GM19238 (cell line): ENCODE results near the gene PLXNA4.

Experiments used
- DNase-seq: peaks from one replicate; pipeline ENCODE4 v3.0.0; 2011; ENCODE audit warnings: low spot score; ENCODE audit not compliant: insufficient read length

PLXNA4 gene

DNA sequence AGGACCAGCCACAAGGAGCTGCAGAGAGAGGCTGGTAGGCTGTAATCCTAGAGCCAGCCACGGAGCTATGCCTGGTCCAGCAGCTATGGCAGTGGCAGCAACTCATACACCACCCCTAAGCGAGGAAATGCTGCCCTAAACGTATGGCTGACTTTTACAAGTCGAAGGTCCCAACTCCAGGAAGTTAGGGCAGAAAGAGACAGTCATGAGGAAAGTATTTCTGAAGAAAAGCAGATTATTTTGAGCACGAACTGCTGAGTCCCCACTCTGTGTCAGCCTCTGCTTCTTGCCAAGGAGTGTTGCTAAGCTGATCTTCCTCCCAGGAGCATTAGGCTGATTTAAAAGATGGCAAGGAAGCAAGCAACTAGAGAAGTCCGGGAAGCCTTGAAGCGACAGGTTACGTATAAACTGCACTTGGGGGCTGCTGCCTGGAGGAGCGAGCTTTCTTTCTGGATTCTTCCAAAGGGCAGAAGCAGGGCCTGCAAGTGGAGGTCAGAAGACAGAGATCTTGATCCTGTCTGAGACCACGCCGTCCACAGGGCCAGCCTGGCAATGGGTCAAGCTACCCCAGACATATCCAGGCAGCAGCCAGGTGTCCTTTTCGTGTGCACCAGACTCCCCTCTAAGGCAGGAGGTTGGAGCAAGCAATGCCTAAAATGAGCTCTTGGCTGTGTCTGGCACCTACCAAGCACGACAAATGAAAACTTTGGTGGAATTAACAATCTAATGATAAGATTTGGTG, 39.4 kb downstream of the PLXNA4 start:
- no peak for DNase-seq

DNA sequence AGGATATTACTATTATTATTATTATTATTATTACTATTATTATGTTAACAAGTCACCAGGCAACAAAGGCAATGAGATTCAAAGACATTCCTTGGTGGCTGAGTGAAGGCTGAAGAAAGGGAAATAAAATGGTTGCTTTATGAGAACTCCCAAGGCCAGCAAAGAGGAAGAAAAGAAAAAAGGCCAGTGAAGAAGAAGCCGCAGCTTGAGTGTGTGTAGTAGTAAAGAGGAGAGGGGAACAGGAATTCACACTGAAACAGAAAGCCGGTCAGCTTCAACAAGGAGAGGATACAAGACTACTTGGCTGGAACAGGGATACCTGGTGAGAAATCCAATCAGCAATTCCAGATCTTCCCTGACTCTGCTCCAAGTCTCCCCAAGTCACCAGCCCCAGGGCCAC, 42.4 kb downstream of the PLXNA4 start:
- DNase-seq = no peak

DNA sequence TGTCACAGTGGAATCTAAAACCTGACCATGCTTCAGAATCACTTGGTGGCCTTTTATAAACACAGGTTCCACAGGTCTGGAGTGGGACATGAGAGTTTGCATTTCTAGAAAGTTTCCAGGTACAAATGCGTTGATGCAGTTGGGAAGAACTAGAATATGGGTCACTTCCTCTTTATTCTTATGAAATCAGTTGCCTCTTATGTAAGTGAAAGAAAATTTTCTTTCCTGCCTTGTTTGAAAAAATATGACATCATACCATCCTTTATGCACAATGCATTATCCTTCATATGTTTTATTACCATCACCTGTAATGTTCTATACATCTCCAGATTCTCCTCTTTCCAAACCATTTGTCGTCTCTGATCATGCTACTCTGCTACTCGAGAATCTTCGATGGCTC, 44.0 kb downstream of the PLXNA4 start:
- no peak for DNase-seq

DNA sequence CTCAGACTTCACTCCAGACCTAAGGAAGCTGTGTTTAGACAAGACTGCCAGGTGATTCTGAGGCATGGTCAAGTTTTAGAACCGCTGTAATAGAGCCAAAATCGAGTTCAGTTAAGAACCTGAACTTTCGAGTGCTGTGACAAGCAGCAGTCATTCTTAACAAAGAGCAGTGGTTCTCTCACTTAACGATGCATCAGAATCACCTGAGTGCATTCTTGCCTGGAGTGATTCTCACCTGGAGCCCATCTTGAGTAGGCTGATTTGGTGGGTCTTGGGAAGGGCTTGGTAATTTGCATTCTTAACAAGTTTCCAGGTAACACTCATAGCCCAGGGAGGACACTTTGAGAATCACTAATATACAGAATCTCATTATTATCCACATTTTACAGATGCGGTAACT, 44.7 kb downstream of the PLXNA4 start:
- no peak for DNase-seq

DNA sequence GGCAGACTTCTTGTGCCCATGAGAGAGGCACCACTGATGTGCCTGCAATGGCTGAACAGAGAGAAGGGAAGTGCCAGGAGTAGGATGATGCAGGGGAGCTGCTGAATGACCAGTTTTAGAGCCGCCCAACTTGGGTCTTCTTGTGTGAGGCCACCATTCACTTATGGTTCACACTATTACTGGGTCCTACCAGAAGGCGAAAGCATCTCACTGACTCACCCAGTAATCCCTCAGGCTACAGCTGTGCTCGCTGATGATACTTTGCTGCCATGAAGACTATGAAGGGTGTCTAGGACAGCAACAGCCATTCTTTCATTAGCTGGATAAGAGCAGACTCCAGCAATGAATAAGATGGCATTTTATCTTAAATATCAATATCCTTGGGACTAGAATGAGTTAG, 47.6 kb downstream of the PLXNA4 start:
- DNase-seq = no peak

DNA sequence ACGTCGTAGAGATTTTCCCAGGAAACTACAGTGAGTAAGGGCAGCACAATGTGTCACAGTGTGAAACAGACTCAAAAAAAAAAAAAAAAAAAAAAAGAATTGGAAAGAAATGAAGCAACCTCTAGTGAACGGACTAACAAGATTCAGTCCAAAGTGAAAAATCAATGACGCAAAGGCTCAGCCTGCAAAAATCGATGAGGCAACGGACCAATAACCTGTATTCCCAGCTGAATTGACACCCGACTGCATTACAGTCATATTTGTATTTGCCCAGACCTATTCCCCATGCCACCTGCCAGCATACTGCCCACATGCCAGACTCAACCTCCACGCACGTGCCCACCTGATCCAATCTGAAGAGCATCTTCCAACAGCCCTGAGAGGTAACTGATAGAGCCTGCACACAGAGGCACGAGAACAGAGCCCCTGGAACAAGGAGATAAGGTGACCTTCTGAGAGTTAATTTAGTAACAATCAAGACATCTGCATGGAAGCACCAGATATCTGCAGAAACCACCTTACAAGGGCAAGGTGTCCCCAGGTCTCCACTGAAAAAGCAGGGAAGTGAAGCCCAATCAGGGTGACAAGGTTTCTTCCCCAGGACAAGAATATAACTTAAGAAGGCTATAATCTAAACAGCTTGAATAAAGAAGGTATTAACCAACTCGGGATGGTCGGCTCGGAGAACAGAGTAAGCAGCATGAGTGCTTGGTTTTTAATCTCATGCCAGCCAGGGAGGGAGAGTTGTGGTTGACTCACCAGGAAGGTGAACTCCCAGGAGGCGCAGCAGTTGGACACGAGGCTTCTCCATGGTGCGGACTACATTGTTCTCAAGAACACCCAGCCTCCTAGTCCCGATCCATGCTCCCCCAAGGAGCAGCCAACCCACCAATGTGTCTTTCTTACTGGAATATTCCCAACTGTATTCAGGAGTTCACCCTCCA, 48.5 kb downstream of the PLXNA4 start:
- DNase-seq = no peak

DNA sequence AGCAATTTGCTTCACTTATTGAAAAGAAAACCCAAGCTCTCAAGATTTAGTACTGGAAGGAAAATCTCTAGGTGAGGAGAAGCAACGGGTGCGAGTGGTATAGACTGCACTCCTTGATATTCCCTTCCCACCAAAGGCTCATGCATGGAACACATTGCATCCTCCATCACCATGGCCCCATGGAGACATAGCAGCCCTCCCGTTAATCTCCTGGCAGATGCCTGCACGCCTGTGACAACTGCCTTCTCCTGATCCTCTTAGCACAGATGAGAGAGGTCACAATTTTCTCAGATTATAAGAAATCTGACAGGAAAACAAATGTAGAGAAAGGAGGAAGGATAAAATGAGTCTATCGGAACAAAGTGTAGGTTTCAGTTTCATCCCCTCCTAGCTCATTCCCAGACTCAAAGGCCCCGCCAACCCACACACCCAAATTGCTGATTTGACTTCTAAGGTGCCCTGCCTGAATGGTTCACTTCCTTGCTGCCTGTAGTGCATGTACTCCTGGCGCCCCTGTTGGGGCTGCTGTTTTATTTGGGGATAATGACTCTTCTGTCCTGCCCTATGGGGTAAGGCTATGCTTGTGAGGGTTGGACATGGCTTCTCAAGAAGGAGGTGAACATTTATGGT, 50.0 kb downstream of the PLXNA4 start:
- no peak for DNase-seq

DNA sequence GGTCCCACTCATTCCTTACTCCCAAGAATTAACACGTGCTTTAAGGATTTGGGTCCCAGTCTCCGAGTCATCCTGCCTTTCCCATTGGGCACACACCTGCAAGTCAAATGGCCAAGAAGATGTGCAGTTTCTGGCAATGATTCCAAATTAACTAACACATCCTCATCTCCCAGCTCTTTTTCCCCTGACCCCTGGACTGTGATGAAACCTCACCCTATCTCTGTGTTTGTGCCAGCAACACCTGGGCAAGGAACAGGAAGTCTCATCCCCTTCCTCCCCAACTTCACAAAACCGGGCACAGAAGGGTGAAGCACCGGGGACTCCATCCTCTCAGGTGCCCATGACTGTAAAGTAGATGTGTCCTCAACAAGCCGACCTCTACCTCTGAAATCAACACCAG, 54.8 kb downstream of the PLXNA4 start:
- DNase-seq = no peak

DNA sequence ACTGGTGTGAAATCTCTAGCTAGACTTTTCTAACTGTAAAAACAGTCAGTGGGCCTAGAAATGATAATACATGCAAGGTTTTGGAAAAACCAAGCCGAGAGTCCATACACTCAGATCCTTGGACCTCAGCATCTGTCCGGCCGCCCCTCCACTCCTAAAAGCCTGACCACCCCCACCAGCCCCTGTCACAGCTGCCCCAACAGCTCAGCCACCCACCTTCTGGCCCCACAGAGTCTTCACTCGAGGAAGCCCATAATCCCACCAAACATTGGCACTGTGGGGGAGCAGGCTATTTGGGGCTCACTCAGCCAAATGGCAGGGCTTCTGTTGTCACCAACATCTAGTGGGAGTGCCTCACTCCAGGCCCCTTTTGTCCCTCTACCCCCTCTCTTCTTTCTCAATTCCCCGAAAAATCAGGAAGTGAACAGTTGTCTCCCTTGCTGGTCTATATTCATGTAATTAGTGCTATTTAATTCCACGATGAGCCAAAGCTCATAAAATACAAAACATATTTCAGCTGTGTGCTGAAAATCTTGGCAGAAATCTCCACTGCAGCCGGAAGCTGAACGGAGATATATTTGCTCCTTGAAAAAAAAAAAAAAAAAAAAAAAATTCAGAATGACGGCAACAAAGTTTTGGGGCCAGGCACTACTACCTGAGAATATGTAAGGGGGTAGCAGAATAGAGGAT, 55.5 kb downstream of the PLXNA4 start:
- DNase-seq = no peak

DNA sequence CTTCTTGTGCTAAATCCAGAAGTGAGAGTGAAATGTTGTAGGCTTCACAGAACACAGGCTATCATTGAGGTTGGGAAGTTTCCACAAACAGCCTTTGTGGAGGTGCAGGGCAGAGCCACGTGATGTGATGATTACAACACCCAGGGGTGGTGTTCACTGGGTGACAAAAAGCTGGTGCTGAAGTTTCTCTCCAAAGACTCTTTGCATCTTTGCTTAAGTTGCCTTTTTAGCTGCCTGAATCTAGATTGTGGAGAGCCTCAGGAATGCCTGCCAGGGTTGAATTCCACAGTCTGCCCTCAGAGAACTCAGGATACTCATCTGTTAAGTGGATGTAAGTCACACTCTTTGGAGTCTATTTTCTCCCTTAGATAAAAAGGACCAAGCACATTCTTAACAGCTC, 56.3 kb downstream of the PLXNA4 start:
- DNase-seq = no peak

DNA sequence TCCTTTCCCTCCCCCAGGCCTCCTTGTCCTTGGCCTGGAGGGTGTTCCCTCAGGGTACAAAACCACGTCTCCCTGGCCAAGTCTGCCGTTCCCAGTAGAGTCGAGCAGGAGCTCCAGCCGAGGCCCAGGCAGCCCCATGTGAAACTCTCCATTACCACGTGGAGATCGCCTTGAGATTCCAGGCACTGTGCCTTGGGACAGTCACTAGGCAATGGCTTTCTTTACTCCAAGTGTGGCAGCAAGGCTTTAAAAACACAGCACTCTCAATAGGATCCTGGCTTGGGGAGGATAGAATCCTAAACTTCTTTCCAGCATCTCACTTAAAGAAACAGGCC, 57.5 kb downstream of the PLXNA4 start:
- DNase-seq = no peak

DNA sequence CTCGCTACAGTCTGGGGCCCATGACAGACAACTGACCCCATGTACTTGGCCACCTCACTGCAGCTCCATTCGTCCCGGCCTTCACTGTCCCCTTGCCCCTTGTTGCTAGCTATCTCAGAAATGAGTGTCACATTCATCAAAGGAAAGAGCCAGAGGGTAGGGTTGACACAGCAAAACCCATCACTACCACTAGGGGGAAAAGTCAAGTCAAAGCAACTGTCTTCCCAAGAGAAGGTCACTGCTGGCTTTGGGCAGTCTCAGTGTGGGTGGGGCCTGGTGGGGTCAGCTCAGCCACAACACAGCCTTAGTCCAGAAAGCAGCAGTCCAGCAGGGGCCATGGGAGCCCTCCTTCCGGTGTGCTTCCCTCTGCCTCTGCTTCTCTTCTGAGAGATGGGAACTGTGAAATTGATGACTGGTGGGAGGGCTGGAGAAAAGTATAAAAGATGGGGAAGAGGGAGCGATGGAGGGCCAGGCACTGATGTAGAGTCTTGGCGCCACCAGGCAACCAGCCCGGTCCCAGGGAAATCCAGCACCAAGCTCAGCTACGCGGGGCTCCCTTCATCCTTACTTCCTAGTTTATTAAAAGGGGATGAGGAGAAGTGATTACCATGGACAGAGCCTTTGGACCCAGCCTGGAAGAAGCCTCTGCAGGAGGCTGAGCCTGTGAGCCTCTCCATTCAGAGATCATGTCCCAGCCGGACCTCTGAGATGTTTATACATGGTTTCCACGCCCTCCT, 58.0 kb downstream of the PLXNA4 start:
- DNase-seq = no peak

DNA sequence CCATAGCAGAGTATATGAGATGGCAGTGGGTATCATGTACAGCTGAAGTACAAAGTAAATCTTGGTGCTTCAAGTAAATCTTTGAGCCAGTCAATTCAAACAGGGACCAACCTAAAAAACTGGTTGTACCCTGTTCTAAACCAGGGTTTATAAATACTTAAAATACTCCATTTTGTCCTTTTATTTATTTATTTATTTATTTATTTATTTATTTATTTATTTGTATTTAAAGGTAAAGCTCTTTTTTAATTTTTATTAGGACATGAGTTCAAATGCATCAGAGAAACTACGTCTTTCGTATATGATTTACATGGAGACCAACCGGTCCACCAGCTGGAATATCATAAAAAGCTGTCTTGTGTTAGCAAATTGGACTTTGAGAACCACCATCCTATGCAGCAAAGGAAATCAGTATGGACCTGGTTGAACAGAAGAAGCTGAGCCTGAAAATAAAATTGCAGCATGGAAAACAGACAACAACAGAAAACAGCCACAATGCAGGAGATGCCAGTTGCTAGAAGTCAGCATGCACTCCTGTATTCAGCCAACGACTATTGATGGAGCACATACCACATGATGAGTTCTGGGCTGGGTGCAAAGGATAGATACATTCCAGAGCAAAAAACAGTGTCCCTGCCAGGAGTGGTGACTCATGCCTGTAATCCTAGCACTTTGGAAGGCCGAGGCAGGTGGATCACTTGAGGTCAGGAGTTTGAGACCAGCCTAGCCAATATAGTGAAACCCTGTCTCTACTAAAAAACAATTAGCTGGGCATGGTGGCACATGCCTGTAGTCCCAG, 60.0 kb downstream of the PLXNA4 start:
- DNase-seq = no peak

DNA sequence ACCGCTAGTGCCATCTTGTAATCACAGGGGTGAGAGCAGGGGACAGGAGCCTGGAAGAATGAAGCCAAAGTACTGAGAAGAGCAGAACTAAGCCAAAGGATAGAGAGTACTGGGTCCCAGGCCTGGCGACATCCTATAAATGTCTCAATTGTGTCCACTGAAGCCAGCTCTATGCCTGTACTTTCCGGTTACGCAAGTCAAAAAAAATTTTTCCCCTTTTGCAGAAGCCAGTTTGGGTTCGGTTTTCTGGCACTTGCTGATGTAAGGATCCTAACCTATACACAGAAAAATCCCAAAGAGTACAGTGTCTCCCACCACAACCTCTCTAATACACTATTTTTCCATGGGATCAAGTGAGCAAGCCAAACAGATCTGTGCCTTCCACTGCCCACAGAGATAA, 61.1 kb downstream of the PLXNA4 start:
- no peak for DNase-seq

DNA sequence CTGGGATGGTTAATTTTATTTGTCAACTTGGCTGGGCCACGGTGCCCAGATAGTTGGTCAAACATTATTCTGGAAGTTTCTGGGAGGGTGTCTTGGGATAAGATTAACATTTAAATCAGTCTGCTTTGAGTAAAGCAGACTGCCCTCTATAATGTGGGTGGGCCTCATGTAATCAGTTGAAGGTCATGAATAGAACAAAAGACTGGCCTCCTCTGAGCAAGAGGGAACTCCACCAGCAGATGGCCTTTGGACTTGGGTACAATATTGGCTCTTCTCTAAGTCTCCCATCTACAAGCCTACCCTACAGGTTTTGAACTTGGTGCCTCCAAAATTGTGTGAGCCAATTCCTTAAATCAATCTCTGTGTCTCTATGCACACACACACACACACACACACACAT, 61.8 kb downstream of the PLXNA4 start:
- no peak for DNase-seq

DNA sequence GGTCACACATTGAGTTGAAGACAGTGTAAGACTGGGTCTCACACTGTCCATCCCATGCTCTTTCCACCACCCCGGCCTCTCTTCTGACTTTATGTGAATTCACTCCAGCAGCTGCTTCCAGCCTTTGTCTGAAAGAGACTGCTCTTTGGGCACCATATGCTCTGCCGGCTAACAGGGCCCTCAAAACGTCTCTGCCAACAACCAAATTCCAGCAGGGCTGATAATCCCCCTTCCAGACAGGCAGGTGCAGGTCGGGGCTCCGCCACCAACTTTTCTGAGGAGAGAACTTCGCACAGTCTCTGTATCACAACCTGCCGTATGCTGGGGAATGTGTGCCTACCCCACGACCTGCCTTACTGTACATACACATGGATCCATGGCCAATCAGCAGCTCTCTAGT, 64.3 kb downstream of the PLXNA4 start:
- no peak for DNase-seq

DNA sequence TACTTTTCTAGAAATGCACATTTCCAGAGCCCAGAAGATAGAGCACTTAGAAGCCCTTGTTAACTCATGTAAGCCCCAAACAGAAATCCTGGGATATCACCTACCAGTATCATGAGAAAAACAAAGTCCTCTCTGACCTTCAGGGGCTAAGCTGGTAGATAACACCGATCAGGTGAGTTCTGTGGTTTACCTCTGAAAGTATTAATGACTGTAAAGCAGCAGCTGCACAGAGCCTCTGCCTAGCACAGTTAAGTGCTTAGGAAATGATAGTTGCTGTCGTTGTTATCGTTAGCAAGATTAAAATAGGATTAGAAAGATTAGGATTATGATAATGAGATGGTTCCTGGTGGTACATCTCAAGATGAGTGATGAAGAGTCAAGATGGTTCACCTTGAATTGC, 64.9 kb downstream of the PLXNA4 start:
- DNase-seq = no peak

DNA sequence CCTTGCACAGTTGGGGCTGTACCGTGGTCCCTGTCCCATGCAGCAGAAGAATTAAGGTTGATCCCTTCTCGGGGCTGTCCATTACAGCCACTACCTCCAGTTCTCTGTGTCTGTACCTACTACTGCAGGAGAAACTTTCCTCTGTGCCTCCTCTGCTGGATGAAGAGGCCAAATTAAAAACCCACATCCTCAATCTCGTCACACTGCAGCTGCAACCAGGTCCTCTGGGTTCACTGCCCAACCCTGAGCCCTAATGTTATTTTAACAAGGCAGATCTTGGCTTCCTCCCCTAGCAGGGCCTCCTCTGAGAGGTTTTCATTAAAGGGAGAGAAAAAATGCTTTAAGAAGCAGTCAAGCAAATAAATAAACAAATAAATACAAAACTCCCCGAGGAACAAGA, 66.6 kb downstream of the PLXNA4 start:
- DNase-seq = no peak

DNA sequence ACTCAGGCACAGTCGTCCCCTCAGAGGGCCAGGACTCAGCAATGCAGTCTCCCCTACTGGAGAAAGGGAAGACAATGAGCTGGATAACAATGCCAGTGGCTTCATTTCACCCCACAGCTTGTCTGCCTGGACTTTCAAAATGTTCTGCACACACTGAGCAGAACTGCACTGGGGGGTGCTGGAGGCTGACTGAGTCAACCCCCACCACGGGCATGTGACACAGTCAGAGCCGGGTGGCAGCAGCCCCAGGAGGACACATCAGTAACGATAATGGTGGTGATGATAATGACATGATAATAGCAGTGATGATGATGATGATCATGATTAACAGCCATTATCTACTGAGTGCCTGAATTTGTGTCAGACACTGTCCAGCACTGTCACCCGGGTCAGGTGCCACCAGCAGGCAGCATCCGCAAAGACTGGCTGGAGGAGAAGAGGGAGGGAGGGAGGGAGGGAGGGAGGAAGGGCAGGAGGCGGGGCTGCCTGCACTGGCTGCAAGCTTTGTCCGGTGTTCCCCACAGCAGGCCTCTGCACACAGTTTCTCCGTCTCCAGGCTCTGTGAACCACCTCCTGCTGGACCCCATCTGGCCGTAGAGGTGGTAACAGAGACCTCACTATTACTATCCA, 67.4 kb downstream of the PLXNA4 start:
- no peak for DNase-seq

DNA sequence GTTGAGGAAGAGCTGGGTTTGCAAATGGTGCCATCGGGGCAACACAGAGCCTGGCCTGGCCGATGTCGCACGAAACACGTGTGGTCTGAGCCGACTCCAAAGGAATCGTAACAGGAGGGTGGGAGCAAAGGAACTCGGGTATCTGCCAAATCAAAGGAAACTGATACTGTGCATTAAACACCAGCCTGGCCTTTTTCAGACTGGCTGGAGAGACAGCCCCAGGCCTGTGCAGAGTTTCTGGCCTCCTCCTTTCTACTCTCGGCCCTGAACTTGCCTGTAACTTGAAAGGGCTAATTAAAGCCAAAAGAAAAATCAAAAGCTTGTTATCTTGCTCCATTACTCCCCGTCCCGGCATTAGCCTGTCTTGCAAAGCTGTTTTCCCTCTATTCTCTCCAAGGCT, 71.4 kb downstream of the PLXNA4 start:
- no peak for DNase-seq
